Measurements from ENCODE around the gene SPAAR.

SPAAR gene

DNA sequence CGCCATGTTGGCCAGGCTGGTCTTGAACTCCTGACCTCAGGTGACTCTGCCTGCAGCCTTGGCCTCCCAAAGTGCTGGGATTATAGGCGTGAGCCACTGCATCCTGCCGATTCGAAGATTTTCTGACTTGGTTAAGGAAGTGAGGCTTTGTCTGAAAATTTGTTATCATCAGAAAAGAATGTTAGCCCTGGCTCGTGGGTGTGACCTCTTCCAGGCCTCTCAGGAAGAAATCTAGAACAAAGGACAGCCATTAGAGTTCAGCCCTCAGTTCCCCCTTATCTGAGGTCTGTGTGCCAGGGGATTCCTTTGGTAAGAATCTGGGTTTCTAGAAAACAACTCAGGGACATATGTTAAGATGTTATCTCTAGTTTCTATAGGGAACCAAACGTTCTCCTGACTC lies 42.4 kb downstream of the SPAAR start:
- DNase-seq, result no peak

- DNase-seq, result no peak
These were observed 43.4 kb downstream of the SPAAR start for GRCh38 chr9:35952526-35953191.

DNA sequence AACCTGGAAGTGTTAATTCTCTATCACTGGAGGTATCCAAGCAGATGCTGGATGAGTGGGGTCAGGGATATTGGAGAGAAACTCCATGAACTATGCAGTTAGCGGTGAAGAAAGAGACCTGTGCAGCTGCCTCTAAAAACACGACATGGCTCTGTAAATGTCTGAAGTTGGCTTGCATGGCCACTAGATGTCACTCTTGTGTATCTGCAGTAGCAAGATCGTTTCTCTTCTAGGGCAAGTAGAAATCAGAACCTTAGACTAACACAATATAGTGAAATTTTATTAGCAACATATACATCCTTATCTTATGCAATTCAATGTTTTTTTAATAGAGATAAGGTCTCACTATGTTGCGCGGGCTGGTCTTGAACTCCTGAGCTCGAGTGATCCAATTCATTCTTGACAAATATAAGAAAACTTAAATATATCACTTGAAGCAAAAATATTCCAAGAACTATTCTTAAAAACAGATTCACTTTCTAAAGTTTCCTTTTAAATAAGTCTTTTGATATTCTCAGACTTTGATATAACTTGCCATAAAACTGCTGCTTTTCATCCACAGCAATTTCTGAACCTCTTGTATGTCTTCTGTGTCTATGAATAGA lies 45.8 kb downstream of the SPAAR start:
- no peak for DNase-seq

- no peak for DNase-seq
These were observed 47.4 kb downstream of the SPAAR start for GRCh38 chr9:35956651-35957050.

DNA sequence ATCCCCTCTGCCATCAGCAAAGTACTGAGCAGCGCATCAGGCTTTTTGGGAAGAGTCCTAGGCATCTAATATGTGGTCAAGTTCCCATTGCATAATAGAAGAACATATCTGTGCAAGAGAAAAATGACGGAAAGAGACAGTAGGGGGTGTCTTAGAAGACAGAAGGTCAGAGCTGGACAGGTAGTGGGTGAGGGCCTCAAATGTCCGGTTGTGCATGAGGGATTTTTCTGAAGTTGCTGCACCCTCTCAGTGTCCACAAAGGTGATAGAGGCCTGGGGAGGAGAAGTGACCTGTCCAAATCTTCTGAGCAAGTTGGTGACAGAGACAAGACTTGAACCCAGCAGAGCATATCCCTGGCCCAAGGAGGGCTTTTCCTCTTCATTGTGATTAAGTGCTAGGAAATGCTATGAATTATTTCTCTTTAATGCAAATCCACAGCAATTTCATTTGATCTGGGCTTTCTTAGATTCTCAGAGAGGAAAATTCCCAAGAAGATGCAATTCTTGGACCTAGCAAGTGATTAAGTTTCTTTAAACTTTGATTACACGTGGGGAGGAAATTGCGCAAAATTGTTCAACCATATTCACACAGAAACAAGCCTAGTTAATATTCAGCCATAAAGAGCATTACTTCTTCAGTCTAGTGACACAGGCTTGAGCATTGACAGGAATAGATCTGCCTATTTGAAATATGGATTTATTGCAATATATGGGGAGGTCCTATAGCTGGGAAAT lies 49.0 kb downstream of the SPAAR start, which contains the start of gene OR2S2:
TSS of gene OR2S2 (minus strand) at position 51 of the 734 bp plus-strand sequence. CDS start 56 bp downstream, outside the sequence.
- DNase-seq, result no peak

DNA sequence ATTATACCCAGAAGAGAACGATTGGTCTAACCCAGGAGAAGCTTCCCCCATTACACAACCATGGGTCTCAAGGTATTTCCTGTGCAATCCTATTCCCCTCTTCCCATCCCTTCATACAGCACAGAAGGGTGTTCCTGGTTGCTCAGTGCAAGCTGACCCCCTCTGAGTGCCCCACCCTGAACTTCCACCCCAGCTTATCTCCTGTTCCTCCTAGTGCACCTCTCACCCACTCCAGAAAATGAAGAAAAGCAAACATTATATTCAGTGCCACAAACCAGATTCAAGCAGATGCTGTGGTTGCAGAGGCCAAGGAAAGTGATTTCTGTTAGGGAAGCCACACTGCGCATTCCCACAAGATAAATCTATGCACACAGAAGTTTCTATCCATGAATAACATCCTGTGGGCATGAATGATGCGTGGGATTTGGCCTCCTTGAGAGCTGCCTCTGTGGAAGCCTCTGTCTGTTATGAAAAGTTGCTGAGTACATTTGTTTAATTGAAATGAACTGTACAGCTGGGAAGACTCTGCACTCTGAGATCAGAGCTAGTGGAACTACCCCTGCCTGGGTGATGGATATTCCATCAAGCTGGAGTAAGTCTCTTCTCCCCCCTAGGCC lies 50.9 kb downstream of the SPAAR start:
- DNase-seq, result no peak

Measured in NCI-H510A (cell line).